ENCODE measurements around the gene GDAP2.
"Not testable (repeated sequence)": the region's sequence is repeated elsewhere in the genome, so short reads cannot be mapped to it uniquely, and the experiment has no call there.

Gene GDAP2

GRCh38 chr1:117932576-117932975 lies 3.2 kb upstream of the GDAP2 start:
- no peaks in the 10 kb centered on the region for H3K27me3 ChIP-seq (ENCODE audit: control insufficient read depth, insufficient read depth, low read length)
- peaks cover 25% of the 10 kb centered on the region for H3K4me1 ChIP-seq (ENCODE audit: control insufficient read depth, insufficient read depth, low read length)
- peaks cover 19% of the 10 kb centered on the region for H3K36me3 ChIP-seq (ENCODE audit: insufficient read depth, low read length)
- no peak overlapping the region for H3K9ac ChIP-seq (ENCODE audit: low read depth, low read length)
- no peak overlapping the region for H3K4me2 ChIP-seq (ENCODE audit: low read length)
- no peak overlapping the region for H3K4me3 ChIP-seq (ENCODE audit: low read length)
- H3K9me3 ChIP-seq (replicated peaks; ENCODE audit: low read length) = no peaks in the 10 kb centered on the region

GRCh38 chr1:117930484-117930883 lies 1.1 kb upstream of the GDAP2 start:
- peak overlapping the region; percentile 94 for H3K4me3 ChIP-seq (ENCODE audit: low read length)

GRCh38 chr1:117930173-117930447 lies 689 bp upstream of the GDAP2 start:
- Histone ChIP-seq H3K9ac (ENCODE audit: low read depth, low read length) (peak overlapping the region; percentile 87), H3K4me3 (ENCODE audit: low read length) (peak overlapping the region; percentile 94), H3K9me3 (replicated peaks; ENCODE audit: low read length) (no peaks in the 10 kb centered on the region), H3K36me3 (ENCODE audit: insufficient read depth, low read length) (peaks cover 8% of the 10 kb centered on the region), H3K27me3 (ENCODE audit: control insufficient read depth, insufficient read depth, low read length) (no peaks in the 10 kb centered on the region), H3K4me1 (ENCODE audit: control insufficient read depth, insufficient read depth, low read length) (peaks cover 25% of the 10 kb centered on the region), H3K4me2 (ENCODE audit: low read length) (peak overlapping the region; percentile 91)

More at GRCh38 chr1:117930484-117930883, 1.1 kb upstream of the GDAP2 start:
- Histone ChIP-seq H3K27me3 (ENCODE audit: control insufficient read depth, insufficient read depth, low read length) (no peaks in the 10 kb centered on the region), H3K4me2 (ENCODE audit: low read length) (peak overlapping the region; percentile 91), H3K9ac (ENCODE audit: low read depth, low read length) (peak overlapping the region; percentile 87), H3K4me1 (ENCODE audit: control insufficient read depth, insufficient read depth, low read length) (peaks cover 25% of the 10 kb centered on the region), H3K36me3 (ENCODE audit: insufficient read depth, low read length) (peaks cover 8% of the 10 kb centered on the region), H3K9me3 (replicated peaks; ENCODE audit: low read length) (no peaks in the 10 kb centered on the region)

- Histone ChIP-seq H3K9me3 (replicated peaks; ENCODE audit: low read length) (no peaks in the 10 kb centered on the region), H3K4me2 (ENCODE audit: low read length) (peak overlapping the region; percentile 83), H3K36me3 (ENCODE audit: insufficient read depth, low read length) (peaks cover 3% of the 10 kb centered on the region), H3K9ac (ENCODE audit: low read depth, low read length) (peak overlapping the region; percentile 87), H3K4me3 (ENCODE audit: low read length) (peak overlapping the region; percentile 94), H3K4me1 (ENCODE audit: control insufficient read depth, insufficient read depth, low read length) (peaks cover 25% of the 10 kb centered on the region), H3K27me3 (ENCODE audit: control insufficient read depth, insufficient read depth, low read length) (no peaks in the 10 kb centered on the region)
These were observed 509 bp downstream of the GDAP2 start for GRCh38 chr1:117928881-117929342.

GRCh38 chr1:117925981-117926380 lies 3.4 kb downstream of the GDAP2 start:
- H3K9me3 ChIP-seq (replicated peaks; ENCODE audit: low read length) = no peaks in the 10 kb centered on the region
- H3K36me3 ChIP-seq (ENCODE audit: insufficient read depth, low read length) = no peaks in the 10 kb centered on the region
- no peak overlapping the region for H3K9ac ChIP-seq (ENCODE audit: low read depth, low read length)
- H3K27me3 ChIP-seq (ENCODE audit: control insufficient read depth, insufficient read depth, low read length) = no peaks in the 10 kb centered on the region
- H3K4me3 ChIP-seq (ENCODE audit: low read length) = no peak overlapping the region
- H3K4me1 ChIP-seq (ENCODE audit: control insufficient read depth, insufficient read depth, low read length) = peaks cover 12% of the 10 kb centered on the region
- no peak overlapping the region for H3K4me2 ChIP-seq (ENCODE audit: low read length)

- not testable (repeated sequence) for H3K4me1 ChIP-seq (ENCODE audit: control insufficient read depth, insufficient read depth, low read length); H3K9me3 ChIP-seq (replicated peaks; ENCODE audit: low read length); H3K4me3 ChIP-seq (ENCODE audit: low read length); H3K4me2 ChIP-seq (ENCODE audit: low read length); H3K27me3 ChIP-seq (ENCODE audit: control insufficient read depth, insufficient read depth, low read length); H3K36me3 ChIP-seq (ENCODE audit: insufficient read depth, low read length); H3K9ac ChIP-seq (ENCODE audit: low read depth, low read length)
These were observed 6.7 kb downstream of the GDAP2 start for GRCh38 chr1:117922717-117923116.

GRCh38 chr1:117921991-117922390 lies 7.4 kb downstream of the GDAP2 start:
- Histone ChIP-seq H3K36me3 (ENCODE audit: insufficient read depth, low read length) (no peaks in the 10 kb centered on the region), H3K9ac (ENCODE audit: low read depth, low read length) (no peak overlapping the region), H3K9me3 (replicated peaks; ENCODE audit: low read length) (no peaks in the 10 kb centered on the region), H3K27me3 (ENCODE audit: control insufficient read depth, insufficient read depth, low read length) (no peaks in the 10 kb centered on the region), H3K4me1 (ENCODE audit: control insufficient read depth, insufficient read depth, low read length) (no peaks in the 10 kb centered on the region), H3K4me2 (ENCODE audit: low read length) (no peak overlapping the region), H3K4me3 (ENCODE audit: low read length) (no peak overlapping the region)

- H3K9ac ChIP-seq (ENCODE audit: low read depth, low read length) = no peak overlapping the region
- H3K27me3 ChIP-seq (ENCODE audit: control insufficient read depth, insufficient read depth, low read length) = no peaks in the 10 kb centered on the region
- H3K4me1 ChIP-seq (ENCODE audit: control insufficient read depth, insufficient read depth, low read length) = no peaks in the 10 kb centered on the region
- no peaks in the 10 kb centered on the region for H3K9me3 ChIP-seq (replicated peaks; ENCODE audit: low read length)
- H3K4me3 ChIP-seq (ENCODE audit: low read length) = no peak overlapping the region
- H3K36me3 ChIP-seq (ENCODE audit: insufficient read depth, low read length) = peaks cover 9% of the 10 kb centered on the region
- H3K4me2 ChIP-seq (ENCODE audit: low read length) = no peak overlapping the region
These were observed 10.0 kb downstream of the GDAP2 start for GRCh38 chr1:117919376-117919775.

GRCh38 chr1:117911051-117911450 lies 18.4 kb downstream of the GDAP2 start:
- Histone ChIP-seq H3K4me3 (ENCODE audit: low read length) (no peak overlapping the region), H3K9ac (ENCODE audit: low read depth, low read length) (no peak overlapping the region), H3K9me3 (replicated peaks; ENCODE audit: low read length) (no peaks in the 10 kb centered on the region), H3K4me2 (ENCODE audit: low read length) (no peak overlapping the region), H3K36me3 (ENCODE audit: insufficient read depth, low read length) (peaks cover 40% of the 10 kb centered on the region), H3K4me1 (ENCODE audit: control insufficient read depth, insufficient read depth, low read length) (no peaks in the 10 kb centered on the region), H3K27me3 (ENCODE audit: control insufficient read depth, insufficient read depth, low read length) (no peaks in the 10 kb centered on the region)

- H3K9me3 ChIP-seq (replicated peaks; ENCODE audit: low read length) = no peaks in the 10 kb centered on the region
- no peak overlapping the region for H3K9ac ChIP-seq (ENCODE audit: low read depth, low read length)
- H3K36me3 ChIP-seq (ENCODE audit: insufficient read depth, low read length) = peaks cover 31% of the 10 kb centered on the region
- no peak overlapping the region for H3K4me2 ChIP-seq (ENCODE audit: low read length)
- H3K27me3 ChIP-seq (ENCODE audit: control insufficient read depth, insufficient read depth, low read length) = no peaks in the 10 kb centered on the region
- no peak overlapping the region for H3K4me3 ChIP-seq (ENCODE audit: low read length)
- no peaks in the 10 kb centered on the region for H3K4me1 ChIP-seq (ENCODE audit: control insufficient read depth, insufficient read depth, low read length)
These were observed 24.4 kb downstream of the GDAP2 start for GRCh38 chr1:117905019-117905418.

- Histone ChIP-seq H3K9ac (ENCODE audit: low read depth, low read length) (no peak overlapping the region), H3K36me3 (ENCODE audit: insufficient read depth, low read length) (peaks cover 31% of the 10 kb centered on the region), H3K4me2 (ENCODE audit: low read length) (no peak overlapping the region), H3K9me3 (replicated peaks; ENCODE audit: low read length) (no peaks in the 10 kb centered on the region), H3K27me3 (ENCODE audit: control insufficient read depth, insufficient read depth, low read length) (no peaks in the 10 kb centered on the region), H3K4me1 (ENCODE audit: control insufficient read depth, insufficient read depth, low read length) (no peaks in the 10 kb centered on the region), H3K4me3 (ENCODE audit: low read length) (no peak overlapping the region)
These were observed 24.9 kb downstream of the GDAP2 start for GRCh38 chr1:117904485-117904884.

- H3K27me3 ChIP-seq (ENCODE audit: control insufficient read depth, insufficient read depth, low read length) = no peaks in the 10 kb centered on the region
- no peaks in the 10 kb centered on the region for H3K4me1 ChIP-seq (ENCODE audit: control insufficient read depth, insufficient read depth, low read length)
- H3K4me2 ChIP-seq (ENCODE audit: low read length) = no peak overlapping the region
- no peak overlapping the region for H3K4me3 ChIP-seq (ENCODE audit: low read length)
- peaks cover 40% of the 10 kb centered on the region for H3K36me3 ChIP-seq (ENCODE audit: insufficient read depth, low read length)
- no peak overlapping the region for H3K9ac ChIP-seq (ENCODE audit: low read depth, low read length)
- no peaks in the 10 kb centered on the region for H3K9me3 ChIP-seq (replicated peaks; ENCODE audit: low read length)
These were observed 26.5 kb downstream of the GDAP2 start for GRCh38 chr1:117902944-117903343.
